ENCODE measurements around the gene OPCML.

DNA sequence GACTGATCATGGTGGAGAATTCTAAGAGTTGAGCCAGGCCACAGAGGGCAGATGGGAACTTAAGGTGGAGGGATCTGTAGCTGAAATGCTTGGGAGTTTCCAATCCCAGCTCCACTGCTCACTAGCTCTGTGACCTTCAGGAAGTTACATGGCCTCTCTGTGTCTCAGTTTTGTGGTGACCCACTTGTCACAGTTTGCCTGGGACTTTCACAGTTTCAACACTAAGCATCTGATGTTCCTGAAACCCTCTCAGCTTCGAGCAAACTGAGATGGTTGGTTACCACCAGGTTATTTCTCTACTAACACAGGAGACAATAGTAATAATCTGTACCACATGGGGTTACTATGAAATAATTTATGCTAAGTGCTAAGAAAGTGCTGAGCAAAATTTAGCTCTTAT, 505.3 kb downstream of the OPCML start:
- TF ChIP-seq, protein P1, sequence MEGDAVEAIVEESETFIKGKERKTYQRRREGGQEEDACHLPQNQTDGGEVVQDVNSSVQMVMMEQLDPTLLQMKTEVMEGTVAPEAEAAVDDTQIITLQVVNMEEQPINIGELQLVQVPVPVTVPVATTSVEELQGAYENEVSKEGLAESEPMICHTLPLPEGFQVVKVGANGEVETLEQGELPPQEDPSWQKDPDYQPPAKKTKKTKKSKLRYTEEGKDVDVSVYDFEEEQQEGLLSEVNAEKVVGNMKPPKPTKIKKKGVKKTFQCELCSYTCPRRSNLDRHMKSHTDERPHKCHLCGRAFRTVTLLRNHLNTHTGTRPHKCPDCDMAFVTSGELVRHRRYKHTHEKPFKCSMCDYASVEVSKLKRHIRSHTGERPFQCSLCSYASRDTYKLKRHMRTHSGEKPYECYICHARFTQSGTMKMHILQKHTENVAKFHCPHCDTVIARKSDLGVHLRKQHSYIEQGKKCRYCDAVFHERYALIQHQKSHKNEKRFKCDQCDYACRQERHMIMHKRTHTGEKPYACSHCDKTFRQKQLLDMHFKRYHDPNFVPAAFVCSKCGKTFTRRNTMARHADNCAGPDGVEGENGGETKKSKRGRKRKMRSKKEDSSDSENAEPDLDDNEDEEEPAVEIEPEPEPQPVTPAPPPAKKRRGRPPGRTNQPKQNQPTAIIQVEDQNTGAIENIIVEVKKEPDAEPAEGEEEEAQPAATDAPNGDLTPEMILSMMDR (IDR thresholded peaks at IDR 0.05) = no peak
- no peak for TF ChIP-seq EZH2 (IDR thresholded peaks at IDR 0.05; ENCODE audit: borderline replicate concordance, insufficient read depth, low read depth, low read length, poor library complexity, severe bottlenecking)
